ENCODE measurements around the gene CDKAL1.
"Not testable (repeated sequence)": the region's sequence is repeated elsewhere in the genome, so short reads cannot be mapped to it uniquely, and the experiment has no call there.

Gene CDKAL1

GRCh38 chr6:20706939-20707485 lies 172.8 kb downstream of the CDKAL1 start:
- no peak for DNase-seq

GRCh38 chr6:20707870-20708269 lies 173.6 kb downstream of the CDKAL1 start:
- DNase-seq, result no peak

- DNase-seq, result no peak
These were observed 174.3 kb downstream of the CDKAL1 start for GRCh38 chr6:20708367-20709124.

- DNase-seq, result no peak
These were observed 175.2 kb downstream of the CDKAL1 start for GRCh38 chr6:20709451-20709850.

- no peak for DNase-seq
These were observed 176.1 kb downstream of the CDKAL1 start for GRCh38 chr6:20710341-20710740.

GRCh38 chr6:20711518-20711917 lies 177.3 kb downstream of the CDKAL1 start:
- no peak for DNase-seq

GRCh38 chr6:20712011-20712410 lies 177.8 kb downstream of the CDKAL1 start:
- DNase-seq, result no peak

GRCh38 chr6:20715135-20715806 lies 181.0 kb downstream of the CDKAL1 start:
- no peak for DNase-seq

GRCh38 chr6:20716865-20717264 lies 182.6 kb downstream of the CDKAL1 start:
- no peak for DNase-seq

GRCh38 chr6:20717743-20718142 lies 183.5 kb downstream of the CDKAL1 start:
- no peak for DNase-seq

- DNase-seq, result no peak
These were observed 184.7 kb downstream of the CDKAL1 start for GRCh38 chr6:20718705-20719653.

- DNase-seq, result no peak
These were observed 185.7 kb downstream of the CDKAL1 start for GRCh38 chr6:20719980-20720379.

- DNase-seq, result not testable (repeated sequence)
These were observed 186.9 kb downstream of the CDKAL1 start for GRCh38 chr6:20721121-20721520.

GRCh38 chr6:20722455-20722854 lies 188.2 kb downstream of the CDKAL1 start:
- DNase-seq, result no peak

- DNase-seq, result no peak
These were observed 189.0 kb downstream of the CDKAL1 start for GRCh38 chr6:20723236-20723635.

GRCh38 chr6:20724443-20725190 lies 190.4 kb downstream of the CDKAL1 start:
- DNase-seq, result no peak

GRCh38 chr6:20725235-20725634 lies 191.0 kb downstream of the CDKAL1 start:
- DNase-seq, result not testable (repeated sequence)

- DNase-seq, result no peak
These were observed 194.8 kb downstream of the CDKAL1 start for GRCh38 chr6:20729086-20729485.

- DNase-seq, result not testable (repeated sequence)
These were observed 198.1 kb downstream of the CDKAL1 start for GRCh38 chr6:20732362-20732761.

GRCh38 chr6:20732896-20733295 lies 198.6 kb downstream of the CDKAL1 start:
- no peak for DNase-seq

GRCh38 chr6:20737912-20738311 lies 203.7 kb downstream of the CDKAL1 start:
- no peak for DNase-seq
